Mucosa of stomach (tissue), 1 donor: ENCODE results near the gene LRR1.
A peak's percentile ranks its signal among the peaks of the same experiment; 100 is the strongest.

Source experiments
- H3K27me3 ChIP-seq: one replicate; pipeline ENCODE4 v1.7.0; 2013; ENCODE audit warnings: mild to moderate bottlenecking, low read length; ENCODE audit not compliant: control insufficient read depth, insufficient read depth
- H3K36me3 ChIP-seq: one replicate; pipeline ENCODE4 v1.7.0; 2013; ENCODE audit warnings: low read length; ENCODE audit not compliant: control insufficient read depth, insufficient read depth
- H3K4me1 ChIP-seq: one replicate; pipeline ENCODE4 v1.7.0; 2013; ENCODE audit warnings: mild to moderate bottlenecking, low read length; ENCODE audit not compliant: control insufficient read depth, insufficient read depth
- H3K4me3 ChIP-seq: one replicate; pipeline ENCODE4 v1.7.0; 2013; ENCODE audit warnings: low read length
- H3K9ac ChIP-seq: one replicate; pipeline ENCODE4 v1.7.0; 2013; ENCODE audit warnings: mild to moderate bottlenecking, low read length, moderate library complexity
- H3K9me3 ChIP-seq: one replicate; pipeline ENCODE4 v1.7.0; 2013; ENCODE audit warnings: mild to moderate bottlenecking, low read length, moderate library complexity; ENCODE audit not compliant: control insufficient read depth
- donor health status: Pancreatic carcinoma.

Gene LRR1

GRCh38 chr14:49621114-49621881 lies 22.6 kb downstream of the LRR1 start:
- no peaks in the 10 kb centered on the region for H3K27me3 ChIP-seq

GRCh38 chr14:49622022-49622607 lies 23.4 kb downstream of the LRR1 start:
- peak overlapping the region; percentile 95 for H3K9ac ChIP-seq
- H3K27me3 ChIP-seq = no peaks in the 10 kb centered on the region
- peaks cover 6% of the 10 kb centered on the region for H3K4me1 ChIP-seq
- H3K9me3 ChIP-seq = no peaks in the 10 kb centered on the region
- no peaks in the 10 kb centered on the region for H3K36me3 ChIP-seq
- H3K4me3 ChIP-seq = no peak overlapping the region

More at GRCh38 chr14:49621114-49621881, 22.6 kb downstream of the LRR1 start:
- no peaks in the 10 kb centered on the region for H3K36me3 ChIP-seq
- H3K9ac ChIP-seq = peak overlapping the region; percentile 95
- peaks cover 6% of the 10 kb centered on the region for H3K4me1 ChIP-seq
- no peaks in the 10 kb centered on the region for H3K9me3 ChIP-seq
- H3K4me3 ChIP-seq = peak overlapping the region; percentile 74

GRCh38 chr14:49623387-49623786 lies 24.6 kb downstream of the LRR1 start:
- Histone ChIP-seq H3K36me3 (no peaks in the 10 kb centered on the region), H3K9me3 (no peaks in the 10 kb centered on the region), H3K4me3 (no peak overlapping the region), H3K27me3 (no peaks in the 10 kb centered on the region), H3K9ac (no peak overlapping the region), H3K4me1 (peaks cover 6% of the 10 kb centered on the region)

- H3K4me1 ChIP-seq = peaks cover 6% of the 10 kb centered on the region
- no peak overlapping the region for H3K4me3 ChIP-seq
- H3K27me3 ChIP-seq = no peaks in the 10 kb centered on the region
- no peaks in the 10 kb centered on the region for H3K36me3 ChIP-seq
- no peak overlapping the region for H3K9ac ChIP-seq
- H3K9me3 ChIP-seq = no peaks in the 10 kb centered on the region
Observed at GRCh38 chr14:49623941-49624839, 25.4 kb downstream of the LRR1 start.

- Histone ChIP-seq H3K27me3 (no peaks in the 10 kb centered on the region), H3K4me1 (peaks cover 20% of the 10 kb centered on the region), H3K36me3 (no peaks in the 10 kb centered on the region), H3K4me3 (peak overlapping the region; percentile 94), H3K9me3 (no peaks in the 10 kb centered on the region), H3K9ac (peak overlapping the region; percentile 90)
Observed at GRCh38 chr14:49633640-49634546, 35.2 kb downstream of the LRR1 start.

- Histone ChIP-seq H3K9ac (peak within 1 kb of the TSS; percentile 90), H3K36me3 (no peaks in the 10 kb centered on the region), H3K4me1 (peaks cover 20% of the 10 kb centered on the region), H3K9me3 (no peaks in the 10 kb centered on the region), H3K27me3 (no peaks in the 10 kb centered on the region), H3K4me3 (peak within 1 kb of the TSS; percentile 94)
Observed at GRCh38 chr14:49634547-49635334, 36.0 kb downstream of the LRR1 start, which contains the start of gene DNAAF2. Gene DNAAF2, minus strand, starts transcription at chr14:49635244. Its CDS starts 95 bp downstream, at chr14:49635149.

- Histone ChIP-seq H3K4me3 (no peak overlapping the region), H3K9ac (no peak overlapping the region), H3K9me3 (no peaks in the 10 kb centered on the region), H3K4me1 (peaks cover 39% of the 10 kb centered on the region), H3K27me3 (no peaks in the 10 kb centered on the region), H3K36me3 (no peaks in the 10 kb centered on the region)
Observed at GRCh38 chr14:49636866-49637265, 38.1 kb downstream of the LRR1 start.

GRCh38 chr14:49637534-49638078 lies 38.9 kb downstream of the LRR1 start:
- no peaks in the 10 kb centered on the region for H3K36me3 ChIP-seq
- H3K27me3 ChIP-seq = no peaks in the 10 kb centered on the region
- no peak overlapping the region for H3K4me3 ChIP-seq
- no peak overlapping the region for H3K9ac ChIP-seq
- H3K4me1 ChIP-seq = peaks cover 46% of the 10 kb centered on the region
- H3K9me3 ChIP-seq = no peaks in the 10 kb centered on the region

- H3K9me3 ChIP-seq = no peaks in the 10 kb centered on the region
- H3K27me3 ChIP-seq = no peaks in the 10 kb centered on the region
- no peak overlapping the region for H3K9ac ChIP-seq
- H3K4me3 ChIP-seq = no peak overlapping the region
- H3K4me1 ChIP-seq = peaks cover 48% of the 10 kb centered on the region
- H3K36me3 ChIP-seq = no peaks in the 10 kb centered on the region
Observed at GRCh38 chr14:49640540-49641417, 42.0 kb downstream of the LRR1 start.

- Histone ChIP-seq H3K4me3 (no peak overlapping the region), H3K27me3 (no peaks in the 10 kb centered on the region), H3K4me1 (peaks cover 38% of the 10 kb centered on the region), H3K9ac (peak overlapping the region; percentile 61), H3K36me3 (no peaks in the 10 kb centered on the region), H3K9me3 (no peaks in the 10 kb centered on the region)
Observed at GRCh38 chr14:49641697-49642129, 43.0 kb downstream of the LRR1 start.
